GM23338 (cell line): ENCODE data around the gene DHX34. TPM values are rescaled to one million over a fixed set of nuclear protein-coding genes. Genes with fewer than 3 reads are reported as not detected.
A peak's percentile ranks its signal among the peaks of the same experiment; 100 is the strongest.

ENCODE experiments used
- ATAC-seq: fragments of 200-7000 bp; cut with Tn5 transposase; 3 replicates; pipeline ENCODE4 v1.9.1; 2020
- DNase-seq: peaks from one replicate; pipeline ENCODE4 v3.0.0-alpha.2; 2015; ENCODE audit warnings: low spot score
- H2AFZ ChIP-seq: fragments of 200-600 bp; sonication (generic); 2 replicates; pipeline ENCODE4 v1.8.0; 2016; ENCODE audit warnings: antibody characterized with exemption, mild to moderate bottlenecking, moderate library complexity
- H3F3A ChIP-seq: fragments of 200-600 bp; sonication (generic); replicated peaks from 2 replicates; pipeline ENCODE4 v1.8.0; 2017; ENCODE audit warnings: antibody characterized with exemption, mixed run types, low read depth
- H3K27ac ChIP-seq: fragments of 200-600 bp; sonication (generic); 2 replicates; pipeline ENCODE4 v1.6.1; 2016; ENCODE audit warnings: low read depth
- H3K27me3 ChIP-seq: fragments of 200-600 bp; sonication (generic); 2 replicates; pipeline ENCODE4 v1.8.0; 2016; ENCODE audit warnings: mild to moderate bottlenecking, mixed run types, moderate library complexity; ENCODE audit not compliant: insufficient read depth
- H3K36me3 ChIP-seq: fragments of 200-600 bp; sonication (generic); 2 replicates; pipeline ENCODE4 v1.8.0; 2016; ENCODE audit warnings: mild to moderate bottlenecking; ENCODE audit not compliant: insufficient read depth
- H3K4me1 ChIP-seq: fragments of 200-600 bp; sonication (generic); 2 replicates; pipeline ENCODE4 v1.8.0; 2016; ENCODE audit warnings: mild to moderate bottlenecking, moderate library complexity; ENCODE audit not compliant: insufficient read depth
- H3K4me2 ChIP-seq: fragments of 200-600 bp; sonication (generic); 2 replicates; pipeline ENCODE4 v1.7.1; 2017; ENCODE audit warnings: mixed run types
- H3K4me3 ChIP-seq: fragments of 200-600 bp; sonication (generic); 2 replicates; pipeline ENCODE4 v1.6.1; 2016; ENCODE audit warnings: mixed run types
- H3K79me2 ChIP-seq: fragments of 200-600 bp; sonication (generic); replicated peaks from 2 replicates; pipeline ENCODE4 v1.8.0; 2017; ENCODE audit warnings: mild to moderate bottlenecking; ENCODE audit not compliant: insufficient read depth
- H3K9me2 ChIP-seq: fragments of 200-600 bp; sonication (generic); 2 replicates; pipeline ENCODE4 v1.8.0; 2017; ENCODE audit not compliant: insufficient read depth
- H4K20me1 ChIP-seq: fragments of 200-600 bp; sonication (generic); replicated peaks from 2 replicates; pipeline ENCODE4 v1.8.0; 2017; ENCODE audit warnings: mild to moderate bottlenecking; ENCODE audit not compliant: insufficient read depth
- H3K27ac Mint-ChIP-seq: 2 replicates; pipeline ENCODE4 v1.8.0; 2020; ENCODE audit warnings: inconsistent platforms, mild to moderate bottlenecking, moderate library complexity, mixed read lengths
- H3K27me3 Mint-ChIP-seq: 3 replicates; pipeline ENCODE4 v1.8.0; 2022; ENCODE audit warnings: low read depth, mild to moderate bottlenecking, moderate library complexity, mixed read lengths, inconsistent platforms; ENCODE audit not compliant: insufficient read depth, poor library complexity
- H3K36me3 Mint-ChIP-seq: 3 replicates; pipeline ENCODE4 v1.8.0; 2021; ENCODE audit warnings: low read depth, mild to moderate bottlenecking, inconsistent platforms, moderate library complexity, mixed read lengths
- H3K4me1 Mint-ChIP-seq: 3 replicates; pipeline ENCODE4 v1.8.0; 2020; ENCODE audit warnings: mild to moderate bottlenecking, inconsistent platforms, mixed read lengths
- H3K4me3 Mint-ChIP-seq: 3 replicates; pipeline ENCODE4 v1.8.0; 2021; ENCODE audit warnings: moderate library complexity, mild to moderate bottlenecking, inconsistent platforms, mixed read lengths
- H3K9me3 Mint-ChIP-seq: 3 replicates; pipeline ENCODE4 v1.8.0; 2020; ENCODE audit warnings: moderate library complexity, mild to moderate bottlenecking, inconsistent platforms, mixed read lengths
- EZH2 ChIP-seq: fragments of 200-600 bp; sonication (generic); IDR thresholded peaks from one replicate; pipeline ENCODE4 v1.8.0; 2017; ENCODE audit warnings: antibody characterized with exemption, mild to moderate bottlenecking, low read depth; ENCODE audit not compliant: unreplicated experiment
- EZH2phosphoT487 ChIP-seq: fragments of 200-600 bp; sonication (generic); IDR thresholded peaks from one replicate; pipeline ENCODE4 v1.8.1; 2018; ENCODE audit warnings: antibody characterized with exemption; ENCODE audit not compliant: unreplicated experiment
- JUNB ChIP-seq: IDR thresholded peaks from one replicate; pipeline ENCODE4 v1.6.1; 2016; ENCODE audit warnings: antibody characterized with exemption; ENCODE audit not compliant: unreplicated experiment
- NANOG ChIP-seq: IDR thresholded peaks from 2 replicates; pipeline ENCODE4 v1.6.1; 2016; ENCODE audit warnings: antibody characterized with exemption, borderline replicate concordance
- ZNF114 ChIP-seq: fragments of 250-450 bp; sonication (Bioruptor Pico); IDR thresholded peaks from 2 replicates; pipeline ENCODE4 v1.5.0; 2020; ENCODE audit warnings: mild to moderate bottlenecking, moderate library complexity
- ZNF331 ChIP-seq: fragments of 250-450 bp; sonication (Bioruptor Pico); IDR thresholded peaks from 2 replicates; pipeline ENCODE4 v1.5.0; 2020; ENCODE audit warnings: low read depth, mild to moderate bottlenecking, moderate library complexity
- polyA plus RNA-seq: library from polyadenylated mRNA; unstranded; fragments of >200 nt; fragmentation: Nextera tagmentation; extraction: Ambion mirVana; gene quantifications from 2 replicates; pipeline ENCODE4 v1.2.1, GENCODE V29; 2016
- total RNA-seq: library from RNA; depleted of rRNA; stranded (reverse); fragments of >200 nt; shearing (Covaris generic); gene quantifications from 2 replicates; pipeline ENCODE4 v1.2.3, GENCODE V29; 2014

Gene DHX34
- total and polyA plus RNA-seq, 2 experiments from 2014 or later = 16.3 to 50.1 TPM

- Mint-ChIP-seq H3K36me3 (no peaks in the 10 kb centered on the region; the same call in 2 of the 3 replicates), H3K27me3 (peaks cover 6% of the 10 kb centered on the region), H3K4me3 (no peak overlapping the region), H3K4me1 (no peaks in the 10 kb centered on the region), H3K27ac (no peak overlapping the region; the same call in 1 of the 2 replicates), H3K9me3 (no peaks in the 10 kb centered on the region; the same call in 2 of the 3 replicates)
- TF ChIP-seq ZNF114 = no peak
- no peak for TF ChIP-seq EZH2phosphoT487
- Histone ChIP-seq H3K27ac (no peak overlapping the region), H3K4me1 (no peaks in the 10 kb centered on the region), H3F3A (no peaks in the 10 kb centered on the region; the same call in 1 of the 2 replicates), H3K9me2 (no peaks in the 10 kb centered on the region), H3K36me3 (no peaks in the 10 kb centered on the region), H3K27me3 (no peaks in the 10 kb centered on the region), H4K20me1 (no peaks in the 10 kb centered on the region), H2AFZ (peak overlapping the region; percentile 59; the same call in 1 of the 2 replicates), H3K4me2 (no peak overlapping the region), H3K4me3 (no peak overlapping the region), H3K79me2 (no peaks in the 10 kb centered on the region)
- no peak; the same call in 2 of the 3 replicates for ATAC-seq
- DNase-seq = no peak
Observed at GRCh38 chr19:47323872-47324271, 25.2 kb upstream of the DHX34 start.

- Histone ChIP-seq H3F3A (no peaks in the 10 kb centered on the region; the same call in 1 of the 2 replicates), H3K36me3 (no peaks in the 10 kb centered on the region), H3K27me3 (no peaks in the 10 kb centered on the region), H3K79me2 (no peaks in the 10 kb centered on the region), H2AFZ (peak overlapping the region; percentile 59; the same call in 1 of the 2 replicates), H3K4me3 (no peak overlapping the region), H3K4me1 (no peaks in the 10 kb centered on the region), H3K9me2 (no peaks in the 10 kb centered on the region), H4K20me1 (no peaks in the 10 kb centered on the region), H3K27ac (no peak overlapping the region), H3K4me2 (no peak overlapping the region)
- Mint-ChIP-seq H3K4me3 (no peak overlapping the region), H3K27ac (no peak overlapping the region), H3K27me3 (peaks cover 6% of the 10 kb centered on the region), H3K9me3 (no peaks in the 10 kb centered on the region; the same call in 2 of the 3 replicates), H3K4me1 (no peaks in the 10 kb centered on the region), H3K36me3 (no peaks in the 10 kb centered on the region; the same call in 2 of the 3 replicates)
- DNase-seq = no peak
- no peak for TF ChIP-seq ZNF331 (CRISPR knock-in tag)
- ATAC-seq = peak; percentile 27; the same call in 2 of the 3 replicates
Observed at GRCh38 chr19:47324502-47324901, 24.6 kb upstream of the DHX34 start.

GRCh38 chr19:47330466-47330869, 18.6 kb upstream of the DHX34 start:
- DNase-seq = no peak
- no peak for TF ChIP-seq ZNF114
- no peak for TF ChIP-seq JUNB
- no peak for TF ChIP-seq EZH2
- no peak for TF ChIP-seq EZH2phosphoT487
- TF ChIP-seq NANOG = no peak
- H3F3A ChIP-seq = 0 out of 2 replicates have a peak, but pooled peaks cover 3% of the 10 kb centered on the region
- H3K9me3 Mint-ChIP-seq = no peaks in the 10 kb centered on the region
- no peaks in the 10 kb centered on the region for H3K36me3 Mint-ChIP-seq
- H3K9me2 ChIP-seq = no peaks in the 10 kb centered on the region
- H3K4me3 Mint-ChIP-seq = no peak overlapping the region
- H3K36me3 ChIP-seq = no peaks in the 10 kb centered on the region
- no peaks in the 10 kb centered on the region for H3K4me1 ChIP-seq
- no peak overlapping the region for H3K27ac Mint-ChIP-seq
- no peaks in the 10 kb centered on the region for H3K27me3 ChIP-seq
- no peak overlapping the region for H3K27ac ChIP-seq
- peak overlapping the region; percentile 93 for H2AFZ ChIP-seq
- no peaks in the 10 kb centered on the region for H3K4me1 Mint-ChIP-seq
- peaks cover 7% of the 10 kb centered on the region for H3K27me3 Mint-ChIP-seq
- H3K4me2 ChIP-seq = no peak overlapping the region; the same call in 1 of the 2 replicates
- H3K79me2 ChIP-seq = no peaks in the 10 kb centered on the region
- H4K20me1 ChIP-seq = no peaks in the 10 kb centered on the region
- H3K4me3 ChIP-seq = no peak overlapping the region
- no peak for ATAC-seq
